ENCODE data around the gene CD38. TPM values are rescaled to one million over a fixed set of nuclear protein-coding genes. Genes with fewer than 3 reads are reported as not detected.
A peak's percentile ranks its signal among the peaks of the same experiment; 100 is the strongest.

CD38 gene
- total RNA-seq, 4 donors from 2014 or later, result 7.3 to 13.9 (median 9.2) TPM

GRCh38 chr4:15776871-15777648 lies 1.1 kb upstream of the CD38 start:
- no peak for ATAC-seq (ENCODE audit: low FRiP score)
- no peak for DNase-seq (ENCODE audit: low spot score)
- no peak for TF ChIP-seq CTCF (IDR thresholded peaks at IDR 0.05)

- DNase-seq (ENCODE audit: low spot score) (no peak), ATAC-seq (ENCODE audit: low FRiP score) (peak; percentile 6)
- no peak for TF ChIP-seq CTCF (IDR thresholded peaks at IDR 0.05)
These were observed 335 bp upstream of the CD38 start for GRCh38 chr4:15777697-15778288.

- DNase-seq (ENCODE audit: low spot score) (no peak), ATAC-seq (ENCODE audit: low FRiP score) (peak; percentile 86)
- TF ChIP-seq CTCF (IDR thresholded peaks at IDR 0.05), result no peak
These were observed 1.2 kb downstream of the CD38 start for GRCh38 chr4:15779306-15779705.

GRCh38 chr4:15779809-15780208 lies 1.7 kb downstream of the CD38 start:
- TF ChIP-seq CTCF (IDR thresholded peaks at IDR 0.05), result no peak
- ATAC-seq (ENCODE audit: low FRiP score) (no peak), DNase-seq (ENCODE audit: low spot score) (no peak)

GRCh38 chr4:15781427-15782095 lies 3.4 kb downstream of the CD38 start:
- no peak for TF ChIP-seq CTCF (IDR thresholded peaks at IDR 0.05)
- DNase-seq (ENCODE audit: low spot score), result no peak
- ATAC-seq (ENCODE audit: low FRiP score), result no peak

- no peak for TF ChIP-seq CTCF (IDR thresholded peaks at IDR 0.05)
- DNase-seq (ENCODE audit: low spot score), result no peak
- ATAC-seq (ENCODE audit: low FRiP score), result no peak
These were observed 5.5 kb downstream of the CD38 start for GRCh38 chr4:15783676-15784075.
